Measurements from ENCODE around the gene CD99L2. TPM values are rescaled to one million over a fixed set of nuclear protein-coding genes. Genes with fewer than 3 reads are reported as not detected.

Gene CD99L2
- total RNA-seq, 2 donors from 2014 or later: 66.0 to 72.0 TPM

- Histone ChIP-seq H3K36me3 (no peaks in the 10 kb centered on the region), H3K9me3 (no peaks in the 10 kb centered on the region), H3K4me3 (no peak overlapping the region), H3K27me3 (no peaks in the 10 kb centered on the region), H3K27ac (no peak overlapping the region), H3K4me1 (no peaks in the 10 kb centered on the region)
- no peak for TF ChIP-seq CTCF (IDR thresholded peaks at IDR 0.05)
- no peak for DNase-seq (ENCODE audit: low spot score)
Measured at GRCh38 chrX:150926304-150926703, 27.8 kb upstream of the CD99L2 start.

GRCh38 chrX:150919401-150919800, 20.9 kb upstream of the CD99L2 start:
- Histone ChIP-seq H3K9me3 (no peaks in the 10 kb centered on the region), H3K27me3 (no peaks in the 10 kb centered on the region), H3K27ac (no peak overlapping the region), H3K36me3 (no peaks in the 10 kb centered on the region), H3K4me3 (no peak overlapping the region), H3K4me1 (no peaks in the 10 kb centered on the region)
- no peak for TF ChIP-seq CTCF (IDR thresholded peaks at IDR 0.05)
- no peak for DNase-seq (ENCODE audit: low spot score)

- Histone ChIP-seq H3K27me3 (no peaks in the 10 kb centered on the region), H3K27ac (no peak overlapping the region), H3K4me1 (no peaks in the 10 kb centered on the region), H3K4me3 (no peak overlapping the region), H3K36me3 (no peaks in the 10 kb centered on the region), H3K9me3 (no peaks in the 10 kb centered on the region)
- no peak for TF ChIP-seq CTCF (IDR thresholded peaks at IDR 0.05)
- DNase-seq (ENCODE audit: low spot score): no peak
Measured at GRCh38 chrX:150913511-150913910, 15.0 kb upstream of the CD99L2 start.

GRCh38 chrX:150907474-150907873, 9.0 kb upstream of the CD99L2 start:
- no peaks in the 10 kb centered on the region for H3K36me3 ChIP-seq
- H3K27ac ChIP-seq: no peak overlapping the region
- no peak overlapping the region for H3K4me3 ChIP-seq
- no peak for TF ChIP-seq CTCF (IDR thresholded peaks at IDR 0.05)
- H3K9me3 ChIP-seq: no peaks in the 10 kb centered on the region
- H3K27me3 ChIP-seq: no peaks in the 10 kb centered on the region
- no peak for DNase-seq (ENCODE audit: low spot score)
- no peaks in the 10 kb centered on the region for H3K4me1 ChIP-seq

GRCh38 chrX:150906694-150907093, 8.2 kb upstream of the CD99L2 start:
- no peak for TF ChIP-seq CTCF (IDR thresholded peaks at IDR 0.05)
- Histone ChIP-seq H3K4me1 (no peaks in the 10 kb centered on the region), H3K27me3 (no peaks in the 10 kb centered on the region), H3K27ac (no peak overlapping the region), H3K4me3 (no peak overlapping the region), H3K9me3 (no peaks in the 10 kb centered on the region), H3K36me3 (no peaks in the 10 kb centered on the region)
- no peak for DNase-seq (ENCODE audit: low spot score)

GRCh38 chrX:150905293-150905692, 6.8 kb upstream of the CD99L2 start:
- Histone ChIP-seq H3K36me3 (no peaks in the 10 kb centered on the region), H3K27me3 (no peaks in the 10 kb centered on the region)

More at GRCh38 chrX:150905293-150905692, 6.8 kb upstream of the CD99L2 start:
- no peak for TF ChIP-seq CTCF (IDR thresholded peaks at IDR 0.05)
- no peaks in the 10 kb centered on the region for H3K4me1 ChIP-seq
- no peak overlapping the region for H3K27ac ChIP-seq
- H3K4me3 ChIP-seq: no peak overlapping the region
- no peak for DNase-seq (ENCODE audit: low spot score)
- no peaks in the 10 kb centered on the region for H3K9me3 ChIP-seq
